RCC 7860 (cell line): Measurements from ENCODE around the gene AHNAK.
"Not testable (repeated sequence)": the region's sequence is repeated elsewhere in the genome, so short reads cannot be mapped to it uniquely, and the experiment has no call there.

Source experiments
- DNase-seq: peaks from one replicate; pipeline ENCODE4 v3.0.0-alpha.2; 2015; ENCODE audit warnings: low spot score
- FAIRE-seq: peaks from 2 replicates; lab custom pipeline; 2012; peaks lifted over from hg19 to GRCh38; lab: Jason Lieb, UNC

The AHNAK gene

DNA sequence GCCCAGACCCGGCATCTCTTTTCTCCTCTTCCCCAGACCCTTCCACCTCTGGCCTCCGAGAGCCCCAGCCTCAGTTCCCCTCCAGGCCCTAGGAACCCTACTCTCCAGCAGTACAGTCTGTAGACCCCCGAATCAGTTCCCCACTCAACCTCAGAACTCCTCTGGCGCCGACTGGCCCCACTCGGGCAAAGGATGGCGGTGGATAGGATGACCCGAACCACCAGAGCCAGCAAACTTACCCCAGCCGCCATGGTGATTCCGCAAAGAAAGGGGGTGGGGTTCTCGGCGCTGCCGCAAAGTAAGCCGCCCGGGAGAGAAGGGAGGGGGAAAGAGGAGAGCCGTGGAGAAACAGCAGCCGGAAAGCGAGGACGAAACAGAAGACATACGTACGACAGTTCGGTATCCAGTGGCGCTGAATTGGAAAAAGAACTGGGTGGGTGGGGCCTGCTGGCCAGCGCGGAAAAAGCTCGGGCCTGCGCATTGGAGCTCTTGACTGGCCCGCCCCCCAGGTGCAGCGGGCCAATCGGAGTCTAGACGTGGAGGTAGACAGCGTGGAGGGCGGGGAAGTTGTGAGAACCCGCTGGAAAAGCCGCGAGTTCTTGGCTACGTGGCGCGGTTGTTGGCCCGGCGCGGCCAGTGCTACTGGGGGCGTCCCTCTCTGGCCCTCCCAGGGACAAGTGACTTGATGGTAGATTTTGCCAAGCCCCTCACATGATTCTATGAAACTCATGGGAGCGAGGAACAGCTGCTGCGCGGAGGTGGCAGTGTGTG, 27.2 kb upstream of the AHNAK start, which contains the start of gene EEF1G:
Gene EEF1G (minus strand): TSS at position 300 of the 771 bp plus-strand sequence. CDS start 49 bp downstream, at position 251.
- FAIRE-seq (peak; percentile 80), DNase-seq (peak; percentile 99)

DNA sequence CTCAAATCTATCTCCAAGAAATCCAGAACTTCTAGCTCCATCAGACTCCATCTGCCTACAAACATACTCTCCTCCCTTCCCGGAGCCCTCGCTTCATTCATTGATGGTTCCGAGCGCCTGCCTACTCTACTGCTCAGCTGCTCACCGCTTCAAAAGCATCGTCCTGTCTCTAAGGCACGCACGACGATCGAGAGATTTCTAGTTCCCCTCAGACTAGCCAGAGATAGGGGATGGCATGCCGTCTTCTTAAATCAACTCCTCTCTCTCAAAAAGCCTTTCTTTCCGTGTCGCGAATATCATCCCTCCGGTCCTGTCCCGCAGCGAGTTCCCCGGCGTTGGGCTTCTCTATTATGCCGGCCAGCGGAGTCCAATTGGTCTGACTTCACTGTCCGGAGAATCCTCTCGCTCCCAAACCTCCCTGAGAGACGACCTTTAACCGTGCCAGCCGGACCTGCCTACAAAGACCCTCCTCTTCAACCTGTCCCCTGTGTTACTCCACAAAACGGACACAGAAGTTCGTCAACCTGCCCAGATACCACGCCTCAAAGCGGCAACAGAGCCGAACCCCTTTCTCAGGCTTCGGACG, 26.5 kb upstream of the AHNAK start:
- FAIRE-seq (no peak), DNase-seq (no peak)

DNA sequence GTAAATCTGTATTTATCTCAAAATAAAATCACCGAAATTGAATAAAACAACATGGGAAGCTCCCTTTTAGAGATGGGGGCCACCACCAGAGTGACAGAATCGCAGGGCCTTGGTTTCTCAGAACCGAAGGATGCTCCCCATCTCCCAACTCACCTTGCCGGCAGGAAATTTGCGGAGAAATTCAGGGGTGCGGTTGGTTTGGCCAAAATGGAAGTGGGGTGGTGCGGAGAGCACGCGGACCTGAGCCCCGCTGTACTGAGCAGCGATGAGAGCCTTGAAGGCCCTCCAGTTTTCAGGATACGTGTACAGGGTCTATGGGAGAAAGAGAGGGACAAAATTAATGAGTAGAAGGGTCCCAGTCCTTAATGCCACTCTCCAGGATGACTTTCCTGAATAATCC, 25.8 kb upstream of the AHNAK start:
- no peak for DNase-seq
- no peak for FAIRE-seq

DNA sequence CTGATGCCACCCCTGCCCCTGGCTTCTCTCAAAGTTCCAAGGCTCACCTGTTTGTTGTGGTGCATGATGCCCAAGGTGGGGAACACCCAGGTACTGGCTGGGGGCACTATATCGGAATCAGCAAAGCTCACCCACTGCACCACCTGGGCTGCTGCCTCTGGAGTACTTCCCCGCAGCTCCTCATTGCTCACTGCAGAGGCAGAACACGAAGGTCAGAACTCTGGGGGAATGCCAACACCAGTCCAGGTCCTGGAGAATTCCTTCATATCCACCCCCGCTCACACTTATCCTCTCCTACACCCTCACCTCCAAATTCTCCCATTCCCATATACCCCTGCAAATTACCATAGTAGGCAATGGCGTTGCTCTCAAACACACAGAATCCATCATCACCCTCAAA, 24.9 kb upstream of the AHNAK start:
- FAIRE-seq, DNase-seq: not testable (repeated sequence)

DNA sequence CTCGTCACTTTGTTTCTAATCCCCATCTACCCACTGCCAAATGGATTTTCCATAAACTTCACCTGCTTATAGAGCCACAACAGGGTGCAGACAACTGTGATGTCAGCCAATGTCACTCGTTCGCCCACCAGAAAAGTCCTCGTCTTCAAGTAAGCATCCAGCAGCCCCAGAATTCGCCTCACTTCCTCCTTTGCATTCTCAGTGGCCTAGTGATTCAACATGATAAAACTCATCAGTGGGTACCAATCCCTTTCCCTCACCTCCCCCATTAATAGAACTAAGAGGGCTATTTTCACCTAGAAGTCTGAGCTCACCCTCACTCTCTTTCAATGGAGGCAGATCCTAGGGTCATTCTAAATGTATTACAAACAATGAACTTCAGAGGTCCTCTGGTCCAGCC, 24.3 kb upstream of the AHNAK start:
- DNase-seq, FAIRE-seq: not testable (repeated sequence)

DNA sequence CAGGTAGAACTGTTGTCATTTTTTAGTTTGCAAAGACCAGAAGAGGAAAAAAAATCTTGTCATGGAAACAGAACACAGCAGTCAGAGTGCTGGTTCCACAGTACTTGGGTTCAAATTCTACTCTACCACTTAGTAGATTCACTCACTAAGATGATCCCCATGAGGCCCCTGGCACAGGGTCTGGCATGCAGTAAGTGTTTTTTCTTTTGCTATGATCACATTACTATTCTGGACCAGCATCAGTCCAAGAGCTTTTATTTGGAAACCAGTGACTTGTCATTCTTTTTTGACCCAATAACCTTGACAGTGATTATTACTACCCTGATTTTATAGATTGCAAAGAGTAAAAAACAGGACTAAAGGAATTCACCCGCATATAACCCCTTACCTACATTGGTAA, 23.0 kb upstream of the AHNAK start:
- no peak for DNase-seq
- no peak for FAIRE-seq

DNA sequence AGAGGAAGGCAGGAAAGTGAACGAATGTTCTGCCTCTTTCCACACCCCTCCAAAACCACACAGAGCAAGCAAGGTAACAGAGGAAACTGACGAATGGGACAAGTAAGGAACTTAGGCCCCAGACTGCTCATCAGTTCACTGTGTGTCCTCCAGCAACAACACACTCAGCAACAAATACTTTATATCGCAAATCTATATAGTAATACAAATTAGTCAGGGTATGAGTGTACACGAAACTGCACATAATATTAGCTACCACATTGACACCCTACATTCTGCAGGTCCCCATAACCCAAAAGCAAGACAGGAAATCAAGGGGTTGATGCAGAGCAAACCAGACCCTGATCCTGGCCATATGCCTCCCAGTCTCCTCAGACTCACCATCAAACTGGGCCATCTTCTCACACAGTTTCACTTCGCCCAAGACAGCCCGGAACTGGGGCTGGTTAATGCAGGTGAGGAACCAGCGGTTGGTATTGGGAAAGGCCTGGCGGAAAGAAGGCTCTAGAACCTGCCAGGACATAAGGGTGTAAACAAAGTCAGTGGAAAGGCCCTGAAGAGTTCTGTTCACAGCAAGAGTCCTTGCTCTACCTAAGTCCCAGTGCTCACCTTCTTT, 20.5 kb upstream of the AHNAK start:
- FAIRE-seq, result no peak
- DNase-seq, result no peak

DNA sequence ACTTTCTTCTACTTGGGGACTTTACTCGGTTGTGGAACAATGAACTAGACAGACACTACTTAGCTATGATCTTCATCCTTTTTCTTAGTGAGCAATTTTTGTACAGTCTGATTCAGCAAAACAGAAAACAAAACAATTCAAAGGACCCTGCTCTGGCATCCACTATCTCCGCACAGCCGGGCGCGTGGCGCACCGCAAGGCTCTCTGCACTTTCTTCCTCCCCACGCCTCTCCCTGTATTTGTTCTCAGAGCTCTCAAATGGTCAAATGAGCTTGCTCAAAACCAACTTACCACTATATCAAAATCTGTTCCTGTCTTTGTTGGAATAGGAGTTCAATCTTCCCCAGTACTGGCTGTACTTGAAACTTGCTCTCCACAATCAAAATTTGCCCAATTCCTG, 19.6 kb upstream of the AHNAK start:
- FAIRE-seq, result no peak
- no peak for DNase-seq

DNA sequence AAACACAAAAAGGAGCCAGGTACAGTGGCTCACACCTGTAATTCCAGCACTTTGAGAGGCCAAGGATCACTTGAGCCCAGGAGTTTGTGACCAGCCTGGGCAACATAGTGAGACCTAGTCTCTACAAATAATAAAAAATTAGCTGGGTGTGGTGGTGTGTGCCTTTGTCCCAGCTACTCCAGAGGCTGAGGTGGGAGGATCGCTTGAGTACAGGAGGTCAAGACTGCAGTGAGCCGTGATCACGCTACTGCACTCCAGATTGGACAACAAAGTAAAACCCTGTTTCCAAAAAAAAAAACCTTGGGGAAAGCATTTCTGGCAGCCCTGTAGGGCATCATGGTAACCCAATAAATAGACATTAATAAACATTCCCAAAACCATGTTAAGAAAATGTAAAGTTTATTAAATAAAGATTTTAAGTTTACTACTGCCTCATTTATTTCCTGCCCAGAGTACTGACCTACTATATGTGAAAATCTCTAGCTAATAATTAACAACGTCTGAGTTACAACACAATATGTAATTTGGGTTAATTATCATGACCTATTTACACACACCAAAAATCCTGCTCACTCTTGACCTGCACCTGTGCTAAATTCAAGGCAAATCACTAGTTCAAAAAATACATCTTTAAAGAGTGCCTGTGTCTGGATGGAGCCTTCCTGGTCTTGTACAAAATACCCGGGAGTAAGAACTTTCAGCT, 18.6 kb upstream of the AHNAK start:
- FAIRE-seq (no peak), DNase-seq (no peak)

DNA sequence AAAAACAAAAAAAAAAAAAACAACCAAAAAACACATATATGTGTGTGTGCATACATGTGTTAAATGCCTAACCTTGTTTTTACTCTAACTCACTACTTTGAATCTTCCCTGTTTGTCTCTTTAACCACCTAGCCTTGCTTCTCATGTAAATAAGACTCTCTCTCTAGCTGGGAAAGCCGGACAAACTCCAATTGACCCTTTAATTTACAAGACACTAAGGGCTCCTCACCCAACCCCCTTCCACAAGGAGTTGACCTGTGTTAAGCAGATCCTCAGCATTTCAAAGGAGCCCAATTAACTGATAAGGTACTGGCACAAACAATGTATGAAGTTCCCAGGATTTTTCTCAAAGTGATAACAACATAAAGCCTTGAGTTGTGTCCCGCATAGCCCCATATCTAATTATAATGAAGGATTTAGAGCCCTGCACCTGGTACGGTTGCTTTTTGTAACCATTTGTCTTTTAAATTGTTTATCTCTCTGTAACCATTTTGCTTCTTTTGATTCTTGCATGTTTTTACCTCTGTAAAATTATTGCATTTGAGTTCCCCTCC, 15.1 kb upstream of the AHNAK start:
- not testable (repeated sequence) for DNase-seq, FAIRE-seq

DNA sequence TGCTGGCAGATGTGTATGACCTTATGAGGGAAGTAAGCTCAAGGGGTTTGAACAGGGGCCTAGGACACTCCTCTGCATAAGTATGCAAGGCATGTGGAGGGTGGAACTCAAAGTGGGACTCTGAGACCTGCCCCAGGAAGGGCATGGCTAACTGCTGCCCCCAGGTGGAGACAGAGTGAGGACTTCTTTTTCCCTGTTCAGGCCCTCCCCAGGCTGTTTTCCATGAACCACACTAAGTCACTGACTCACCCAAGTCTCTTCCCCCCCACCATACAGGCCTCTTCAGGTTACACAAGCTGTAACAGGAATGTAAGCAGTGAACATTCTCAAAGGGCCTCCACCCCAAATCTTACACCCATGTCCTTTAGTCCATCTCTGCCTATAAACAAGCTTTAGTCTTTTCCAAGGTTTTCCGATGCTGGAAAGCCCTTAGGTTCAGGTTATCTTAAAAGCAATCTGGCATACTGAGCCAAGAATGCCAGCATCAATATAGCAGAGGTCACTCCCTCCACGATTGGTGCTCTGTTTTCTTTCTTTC, 14.0 kb upstream of the AHNAK start:
- FAIRE-seq (peak; percentile 75), DNase-seq (peak; percentile 88)

DNA sequence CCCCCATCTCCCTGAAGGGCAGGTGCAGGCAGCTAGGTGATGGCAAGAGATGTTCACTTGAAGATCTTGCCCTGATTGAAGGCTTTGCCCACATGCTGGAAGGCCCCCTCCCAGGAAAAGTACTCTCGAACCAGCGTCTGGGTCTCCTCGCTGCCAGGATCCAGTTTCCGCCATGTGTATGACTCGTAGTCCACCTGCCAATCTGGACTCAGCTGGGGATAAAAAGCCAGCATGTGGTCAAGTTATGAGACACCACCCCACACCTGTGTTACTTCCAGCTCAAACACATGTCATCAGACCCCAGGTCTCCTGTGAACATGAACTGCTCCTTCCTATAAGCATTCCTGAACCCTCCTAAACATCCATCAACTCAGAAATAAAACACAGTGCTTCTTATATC, 13.0 kb upstream of the AHNAK start:
- FAIRE-seq, result not testable (repeated sequence)

DNA sequence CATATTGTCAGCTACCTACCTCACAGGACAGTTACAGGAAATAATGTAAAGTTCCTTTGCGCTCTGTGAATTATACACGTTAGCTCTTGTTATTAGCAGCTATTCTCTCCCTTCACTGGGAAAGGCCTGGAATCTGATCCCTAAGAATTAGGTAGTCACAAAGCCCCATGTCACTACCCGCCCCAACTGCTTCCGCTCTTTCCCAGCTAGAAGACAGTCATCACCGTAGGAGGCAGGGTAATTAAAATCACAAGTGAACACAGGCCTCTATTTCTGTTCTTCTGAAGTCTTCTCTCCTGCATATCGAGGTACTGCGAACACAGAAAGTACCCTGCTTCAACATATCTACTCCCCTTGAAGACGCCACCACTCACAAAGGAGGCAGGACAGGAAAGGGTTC, 12.6 kb upstream of the AHNAK start:
- FAIRE-seq, result no peak
- no peak for DNase-seq

More for the DNA sequence above, 13.0 kb upstream of the AHNAK start:
- not testable (repeated sequence) for DNase-seq

DNA sequence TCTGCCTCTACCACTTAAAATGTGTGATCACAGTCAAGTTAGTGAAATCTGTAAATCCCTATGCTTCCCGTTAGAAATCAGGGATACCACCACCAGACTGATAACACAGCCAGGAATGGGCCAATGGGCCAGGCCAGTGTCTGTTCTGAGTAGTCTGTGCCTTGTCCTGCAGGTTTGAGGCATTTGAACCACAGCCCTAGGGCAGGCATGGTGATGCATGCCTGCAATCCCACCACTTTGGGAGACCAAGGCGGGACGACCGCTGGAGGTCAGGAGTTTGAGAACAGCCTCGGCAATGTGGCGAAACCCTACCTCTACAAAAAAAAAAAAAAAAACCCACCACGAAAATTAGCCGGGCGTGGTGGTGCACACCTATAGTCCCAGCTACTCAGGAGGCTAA, 12.1 kb upstream of the AHNAK start:
- FAIRE-seq, result no peak
- no peak for DNase-seq

DNA sequence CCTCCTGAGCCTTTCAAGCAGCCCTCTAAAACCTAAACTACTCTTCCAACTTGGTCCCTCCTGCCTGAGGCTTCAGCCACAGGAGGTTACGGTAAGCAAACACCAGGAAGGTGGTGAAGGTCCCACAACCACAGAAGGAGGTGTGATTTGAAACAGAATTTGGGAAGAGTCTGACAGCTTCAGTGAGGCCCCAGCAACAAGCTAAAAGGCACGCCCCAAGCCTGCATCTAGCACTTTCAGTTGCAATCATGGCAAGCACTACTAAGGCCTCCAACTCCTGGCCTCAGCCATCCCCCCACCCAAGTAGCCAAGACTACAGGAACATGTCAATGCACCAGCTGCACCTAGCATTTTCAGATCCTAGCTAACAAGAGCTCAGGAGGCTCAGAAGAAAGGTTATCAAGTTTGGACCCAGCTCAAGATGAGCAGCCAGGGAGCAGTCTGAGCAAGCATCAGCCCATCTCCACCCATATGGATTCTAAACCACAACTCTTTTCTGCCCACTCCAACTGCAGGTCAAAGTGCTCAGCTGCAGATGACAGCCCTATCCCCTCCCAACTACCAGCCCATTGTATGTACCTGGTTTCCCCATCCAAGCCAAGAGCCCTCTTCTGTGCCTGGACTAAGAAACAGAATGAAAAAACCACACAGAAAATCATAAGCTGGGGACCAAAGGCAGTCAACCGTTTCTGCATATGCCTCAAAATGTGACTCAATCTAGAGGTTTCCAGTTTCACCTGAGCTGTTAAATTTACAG, 10.4 kb upstream of the AHNAK start:
- FAIRE-seq, result peak; percentile 79
- peak; percentile 51 for DNase-seq

DNA sequence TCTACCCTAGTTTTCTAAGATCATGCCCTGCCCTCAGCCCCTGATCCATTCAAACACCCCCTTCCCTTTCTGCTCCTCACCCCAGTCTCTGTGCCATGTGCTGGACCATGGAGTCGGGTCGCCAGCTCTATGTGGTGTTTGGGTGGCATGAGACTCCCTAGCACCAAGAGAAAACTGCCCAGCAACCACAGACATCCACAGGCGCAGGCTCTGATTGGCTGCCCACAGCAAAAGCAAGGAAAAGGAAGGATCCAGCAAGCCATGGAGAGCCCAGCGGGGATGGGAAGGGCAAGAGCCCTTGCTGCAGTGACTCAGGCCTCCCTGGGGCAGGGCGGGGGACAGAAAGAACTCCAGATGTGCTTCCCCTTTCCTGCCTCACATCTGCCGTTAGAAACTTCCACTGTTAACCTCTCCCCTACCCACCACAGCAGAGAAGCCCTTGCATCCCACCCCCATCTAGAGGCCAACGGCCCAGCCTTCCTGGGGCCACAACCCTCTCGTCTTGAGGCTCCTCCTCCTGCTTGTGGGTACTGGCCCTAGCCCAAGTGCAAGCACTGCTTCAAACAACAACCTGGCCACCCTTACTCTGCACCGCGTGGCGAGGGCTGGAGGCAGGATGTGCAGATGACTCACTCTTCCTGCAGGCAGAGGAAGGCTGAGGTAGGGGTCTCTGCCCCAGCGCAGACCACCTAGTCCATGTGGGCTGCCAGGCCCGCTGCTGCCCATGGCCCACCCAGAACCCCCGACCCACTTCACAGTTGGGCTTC, 9.7 kb upstream of the AHNAK start:
- DNase-seq, result peak; percentile 91

DNA sequence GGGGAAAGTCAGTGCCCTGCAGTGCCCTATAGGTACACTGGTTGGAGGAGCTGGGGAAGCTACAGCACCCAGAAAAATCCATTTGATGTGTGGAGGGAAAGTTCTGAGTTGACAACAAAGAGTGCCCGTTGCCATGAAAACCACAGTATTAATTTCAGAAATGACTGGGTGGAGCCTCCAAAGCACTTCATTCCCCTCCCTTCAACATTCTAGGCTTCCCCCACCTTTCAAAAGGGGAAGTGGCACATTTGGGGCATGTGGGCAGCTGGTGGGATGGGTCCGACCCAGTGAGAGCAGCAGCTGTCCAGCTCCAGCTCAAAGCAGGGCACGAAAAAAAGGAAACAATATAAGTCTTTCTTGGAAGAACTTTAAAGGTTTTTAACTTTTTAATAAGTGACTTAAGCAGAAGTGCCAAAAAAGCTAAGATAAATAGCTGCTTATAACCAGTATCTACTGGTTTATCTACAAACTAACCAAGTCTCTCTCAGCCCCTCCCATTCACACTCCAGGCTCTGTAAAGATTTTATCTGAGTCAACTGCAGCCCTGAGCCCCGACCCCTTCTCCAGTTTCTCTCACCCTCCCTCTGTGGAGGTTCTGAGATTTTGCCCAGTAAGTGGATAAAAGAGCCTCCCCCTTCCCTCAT, 9.0 kb upstream of the AHNAK start:
- FAIRE-seq (no peak), DNase-seq (no peak)

More for the DNA sequence above, 9.7 kb upstream of the AHNAK start:
- FAIRE-seq, result peak; percentile 69

DNA sequence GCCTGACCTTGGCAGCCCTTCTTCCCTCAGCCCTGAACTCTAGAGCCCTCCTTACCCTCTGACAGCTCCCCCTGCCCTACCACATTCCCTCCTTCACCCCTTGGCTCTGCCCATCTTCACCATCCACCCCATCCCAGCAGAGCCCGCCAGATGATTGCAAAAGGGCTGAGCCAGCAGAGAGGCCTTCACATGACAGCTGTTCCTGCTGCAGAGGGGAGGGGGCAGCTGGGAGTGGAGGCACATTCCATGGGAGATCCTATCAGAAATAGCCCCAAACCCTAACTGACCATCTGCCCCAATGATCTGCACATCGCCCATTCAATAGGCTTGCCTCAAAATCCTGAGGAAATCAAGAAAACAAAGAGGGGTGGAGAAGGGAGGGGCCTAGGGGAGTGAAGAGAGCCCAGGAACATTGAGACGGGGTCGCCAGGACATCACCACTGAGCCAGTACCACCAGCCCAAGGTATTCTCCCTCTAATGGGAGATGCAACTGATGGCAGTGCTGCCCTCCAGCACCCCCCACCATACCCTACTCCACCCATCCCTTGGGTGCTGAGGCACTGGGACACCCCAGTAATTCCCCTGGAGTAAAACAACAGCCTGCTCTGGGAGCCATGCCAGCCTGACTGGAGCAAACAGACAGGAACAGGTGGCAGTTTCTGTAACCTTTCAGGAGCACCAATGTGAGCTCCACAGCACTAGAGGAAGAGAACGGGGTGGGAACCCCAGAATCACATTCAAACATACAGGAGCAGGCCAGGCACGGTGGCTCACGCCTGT, 8.0 kb upstream of the AHNAK start:
- DNase-seq, result no peak
- no peak for FAIRE-seq
